Prostate gland (tissue), 2 donors: Measurements from ENCODE around the gene VPS54.

Experiments
- CTCF ChIP-seq, 4 experiments: fragments of 200-600 bp in 2 of 4; fragments of 450-650 bp in 2 of 4; sonication (generic) in 2 of 4; IDR thresholded peaks; 1 replicate in 3 of 4; 2 replicates in 1 of 4; pipeline ENCODE4 v1.5.1; 2016 to 2019; ENCODE audit warnings: antibody characterized with exemption in 4 of 4, mild to moderate bottlenecking in 2 of 4, moderate library complexity in 2 of 4
- POLR2A ChIP-seq: fragments of 450-650 bp; IDR thresholded peaks from one replicate; pipeline ENCODE4 v1.6.1; 2016; ENCODE audit warnings: antibody characterized with exemption, mild to moderate bottlenecking
- POLR2AphosphoS5 ChIP-seq: sonication (generic); formaldehyde crosslinking; IDR thresholded peaks from one replicate; pipeline ENCODE4 v1.6.1; 2017; ENCODE audit warnings: antibody characterized with exemption

GRCh38 chr2:63984606-63985359 is 34.4 kb downstream of the VPS54 start:
- TF ChIP-seq CTCF (IDR thresholded peaks at IDR 0.05), result no peak
- TF ChIP-seq POLR2A, result no peak
- no peak for TF ChIP-seq POLR2AphosphoS5
